Right lobe of liver (tissue), 4 donors: ENCODE measurements around the gene SPINT2.

Experiments used
- CTCF ChIP-seq, 4 donors: fragments of 200-600 bp in 3 of 4; fragments of 450-650 bp in 1 of 4; IDR thresholded peaks; one replicate each; pipeline versions ENCODE4 v1.5.1 to v1.8.0; 2016 to 2022; ENCODE audit warnings: antibody characterized with exemption in 4 of 4, mild to moderate bottlenecking in 2 of 4
- POLR2A ChIP-seq: fragments of 450-650 bp; IDR thresholded peaks from one replicate; pipeline ENCODE4 v1.6.1; 2017; ENCODE audit warnings: antibody characterized with exemption, mild to moderate bottlenecking
- donor health status: DM: no; HTN: no; CAD: no.
- donor health status: DM: no; HTN: no; CAD: no.
- donor health status: DM: no; HTN: yes; CAD: no.

DNA sequence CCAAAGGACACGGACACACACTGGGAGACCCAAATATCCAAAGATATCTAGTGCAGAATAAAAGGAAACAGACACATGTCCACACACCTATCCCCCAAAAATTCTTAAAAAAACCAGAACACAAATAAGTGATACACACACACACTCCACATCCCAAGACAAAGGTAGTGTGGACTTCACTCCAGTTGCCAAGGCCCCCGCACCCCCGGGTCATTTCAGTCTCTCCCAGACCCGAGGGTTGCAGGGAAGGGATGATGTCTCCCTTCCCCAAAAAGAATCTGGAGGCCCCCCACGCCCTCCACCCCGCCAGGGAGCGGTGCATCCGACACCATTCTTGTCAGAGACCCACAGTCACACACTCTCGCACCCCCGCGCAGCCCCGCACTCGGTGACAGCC lies 40.8 kb upstream of the SPINT2 start:
- TF ChIP-seq POLR2A (no peak), CTCF (IDR thresholded peaks at IDR 0.05) (no peak)
